ENCODE data around the gene PID1.

The PID1 gene

GRCh38 chr2:229060147-229060546 is 210.9 kb downstream of the PID1 start:
- no peak for DNase-seq

- DNase-seq: no peak
Measured at GRCh38 chr2:229059331-229060033, 211.6 kb downstream of the PID1 start.

- DNase-seq: no peak
Measured at GRCh38 chr2:229057976-229058553, 213.0 kb downstream of the PID1 start.

GRCh38 chr2:229054311-229054710 is 216.8 kb downstream of the PID1 start:
- no peak for DNase-seq

GRCh38 chr2:229051798-229052197 is 219.3 kb downstream of the PID1 start:
- DNase-seq: no peak

- DNase-seq: no peak
Measured at GRCh38 chr2:229050133-229050532, 221.0 kb downstream of the PID1 start.

GRCh38 chr2:229048134-229048533 is 223.0 kb downstream of the PID1 start:
- DNase-seq: no peak

- no peak for DNase-seq
Measured at GRCh38 chr2:229045671-229046070, 225.4 kb downstream of the PID1 start.

GRCh38 chr2:229044581-229044980 is 226.5 kb downstream of the PID1 start:
- DNase-seq: no peak

GRCh38 chr2:229043681-229044080 is 227.4 kb downstream of the PID1 start:
- no peak for DNase-seq

GRCh38 chr2:229042349-229042748 is 228.7 kb downstream of the PID1 start:
- DNase-seq: no peak

GRCh38 chr2:229041691-229042090 is 229.4 kb downstream of the PID1 start:
- DNase-seq: no peak

- no peak for DNase-seq
Measured at GRCh38 chr2:229037621-229038020, 233.5 kb downstream of the PID1 start.

GRCh38 chr2:229033816-229034215 is 237.3 kb downstream of the PID1 start:
- no peak for DNase-seq

- no peak for DNase-seq
Measured at GRCh38 chr2:229032608-229033234, 238.4 kb downstream of the PID1 start.

- no peak for DNase-seq
Measured at GRCh38 chr2:229027353-229028105, 243.6 kb downstream of the PID1 start.

- DNase-seq: no peak
Measured at GRCh38 chr2:229025653-229026052, 245.4 kb downstream of the PID1 start.

GRCh38 chr2:229022652-229023051 is 248.4 kb downstream of the PID1 start:
- no peak for DNase-seq

GRCh38 chr2:229022071-229022470 is 249.0 kb downstream of the PID1 start:
- no peak for DNase-seq

GRCh38 chr2:229009816-229010215 is 261.3 kb downstream of the PID1 start:
- no peak for DNase-seq

GRCh38 chr2:229003256-229003655 is 267.8 kb downstream of the PID1 start:
- no peak for DNase-seq

GRCh38 chr2:229001196-229001595 is 269.9 kb downstream of the PID1 start:
- DNase-seq: no peak

GRCh38 chr2:228999326-228999725 is 271.8 kb downstream of the PID1 start:
- no peak for DNase-seq

- DNase-seq: no peak
Measured at GRCh38 chr2:228988786-228989185, 282.3 kb downstream of the PID1 start.
